HEK293 (cell line): ENCODE results near the gene CACNA1F.
A peak's percentile ranks its signal among the peaks of the same experiment; 100 is the strongest.

Experiments used
- BCL11A ChIP-seq: fragments of 450-650 bp; formaldehyde crosslinking; IDR thresholded peaks from 2 replicates; pipeline ENCODE4 v1.5.1; 2016; ENCODE audit warnings: low read depth, missing biosample characterization, missing genetic modification characterization
- EGR2 ChIP-seq: fragments of 450-650 bp; formaldehyde crosslinking; IDR thresholded peaks from 2 replicates; pipeline ENCODE4 v1.5.1; 2016; ENCODE audit warnings: low read depth, missing biosample characterization, missing genetic modification characterization
- SP7 ChIP-seq: fragments of 450-650 bp; formaldehyde crosslinking; IDR thresholded peaks from 2 replicates; pipeline ENCODE4 v1.5.1; 2016; ENCODE audit warnings: missing biosample characterization, missing genetic modification characterization
- YY1 ChIP-seq: fragments of 450-650 bp; formaldehyde crosslinking; IDR thresholded peaks from 2 replicates; pipeline ENCODE4 v1.5.1; 2018; ENCODE audit warnings: missing biosample characterization, missing genetic modification characterization
- YY2 ChIP-seq: fragments of 450-650 bp; formaldehyde crosslinking; IDR thresholded peaks from 2 replicates; pipeline ENCODE4 v1.5.1; 2016; ENCODE audit warnings: missing biosample characterization, missing genetic modification characterization
- ZBTB7A ChIP-seq: fragments of 450-650 bp; formaldehyde crosslinking; IDR thresholded peaks from 2 replicates; pipeline ENCODE4 v1.5.1; 2016; ENCODE audit warnings: low read depth, missing biosample characterization, missing genetic modification characterization
- ZNF37A ChIP-seq: fragments of 450-650 bp; IDR thresholded peaks from 2 replicates; pipeline ENCODE4 v1.5.1; 2018; ENCODE audit warnings: missing biosample characterization, missing genetic modification characterization
- TF ChIP-seq, protein P1 (sequence below): fragments of 450-650 bp; formaldehyde crosslinking; IDR thresholded peaks from 2 replicates; pipeline ENCODE4 v1.5.1; 2016; ENCODE audit warnings: missing biosample characterization, missing genetic modification characterization
- TF ChIP-seq, protein P2 (sequence below): fragments of 450-650 bp; formaldehyde crosslinking; IDR thresholded peaks from 2 replicates; pipeline ENCODE4 v1.5.1; 2016; ENCODE audit warnings: missing biosample characterization, missing genetic modification characterization
- TF ChIP-seq, protein P3 (sequence below): fragments of 450-650 bp; formaldehyde crosslinking; IDR thresholded peaks from 2 replicates; pipeline ENCODE4 v1.5.1; 2016; ENCODE audit warnings: missing biosample characterization, missing genetic modification characterization, low read depth

DNA sequence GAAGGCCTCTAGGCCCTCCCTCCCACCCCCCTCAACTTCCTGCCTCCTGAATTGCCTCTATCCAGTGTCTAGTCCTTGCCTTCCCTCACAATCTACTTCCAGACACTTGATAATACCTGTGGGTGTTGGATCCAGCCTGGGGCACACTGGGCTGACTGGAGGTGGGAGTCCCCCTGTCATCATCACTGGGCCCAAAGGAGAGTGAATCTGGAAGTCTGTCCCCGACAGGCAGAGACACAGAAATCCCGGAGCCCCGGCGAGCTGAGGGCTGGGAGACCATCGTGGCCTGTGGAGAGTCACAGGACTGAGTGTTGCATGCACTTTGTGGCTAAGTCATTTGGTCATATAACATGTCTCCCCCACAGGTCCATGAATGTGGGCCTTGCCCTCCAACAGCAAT lies 24.7 kb downstream of the CACNA1F start:
- TF ChIP-seq, protein P1, sequence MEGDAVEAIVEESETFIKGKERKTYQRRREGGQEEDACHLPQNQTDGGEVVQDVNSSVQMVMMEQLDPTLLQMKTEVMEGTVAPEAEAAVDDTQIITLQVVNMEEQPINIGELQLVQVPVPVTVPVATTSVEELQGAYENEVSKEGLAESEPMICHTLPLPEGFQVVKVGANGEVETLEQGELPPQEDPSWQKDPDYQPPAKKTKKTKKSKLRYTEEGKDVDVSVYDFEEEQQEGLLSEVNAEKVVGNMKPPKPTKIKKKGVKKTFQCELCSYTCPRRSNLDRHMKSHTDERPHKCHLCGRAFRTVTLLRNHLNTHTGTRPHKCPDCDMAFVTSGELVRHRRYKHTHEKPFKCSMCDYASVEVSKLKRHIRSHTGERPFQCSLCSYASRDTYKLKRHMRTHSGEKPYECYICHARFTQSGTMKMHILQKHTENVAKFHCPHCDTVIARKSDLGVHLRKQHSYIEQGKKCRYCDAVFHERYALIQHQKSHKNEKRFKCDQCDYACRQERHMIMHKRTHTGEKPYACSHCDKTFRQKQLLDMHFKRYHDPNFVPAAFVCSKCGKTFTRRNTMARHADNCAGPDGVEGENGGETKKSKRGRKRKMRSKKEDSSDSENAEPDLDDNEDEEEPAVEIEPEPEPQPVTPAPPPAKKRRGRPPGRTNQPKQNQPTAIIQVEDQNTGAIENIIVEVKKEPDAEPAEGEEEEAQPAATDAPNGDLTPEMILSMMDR, result no peak
- TF ChIP-seq, protein P2, sequence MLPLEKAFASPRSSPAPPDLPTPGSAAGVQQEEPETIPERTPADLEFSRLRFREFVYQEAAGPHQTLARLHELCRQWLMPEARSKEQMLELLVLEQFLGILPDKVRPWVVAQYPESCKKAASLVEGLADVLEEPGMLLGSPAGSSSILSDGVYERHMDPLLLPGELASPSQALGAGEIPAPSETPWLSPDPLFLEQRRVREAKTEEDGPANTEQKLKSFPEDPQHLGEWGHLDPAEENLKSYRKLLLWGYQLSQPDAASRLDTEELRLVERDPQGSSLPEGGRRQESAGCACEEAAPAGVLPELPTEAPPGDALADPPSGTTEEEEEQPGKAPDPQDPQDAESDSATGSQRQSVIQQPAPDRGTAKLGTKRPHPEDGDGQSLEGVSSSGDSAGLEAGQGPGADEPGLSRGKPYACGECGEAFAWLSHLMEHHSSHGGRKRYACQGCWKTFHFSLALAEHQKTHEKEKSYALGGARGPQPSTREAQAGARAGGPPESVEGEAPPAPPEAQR, result no peak
- TF ChIP-seq EGR2 (tag by site-specific recombination) (peak; percentile 32; the same call in 1 of the 2 replicates), SP7 (no peak), ZBTB7A (tag by site-specific recombination) (no peak), BCL11A (tag by site-specific recombination) (no peak), YY2 (tag by site-specific recombination) (no peak), ZNF37A (tag by site-specific recombination) (no peak), YY1 (tag by site-specific recombination) (no peak)
- TF ChIP-seq, protein P3, sequence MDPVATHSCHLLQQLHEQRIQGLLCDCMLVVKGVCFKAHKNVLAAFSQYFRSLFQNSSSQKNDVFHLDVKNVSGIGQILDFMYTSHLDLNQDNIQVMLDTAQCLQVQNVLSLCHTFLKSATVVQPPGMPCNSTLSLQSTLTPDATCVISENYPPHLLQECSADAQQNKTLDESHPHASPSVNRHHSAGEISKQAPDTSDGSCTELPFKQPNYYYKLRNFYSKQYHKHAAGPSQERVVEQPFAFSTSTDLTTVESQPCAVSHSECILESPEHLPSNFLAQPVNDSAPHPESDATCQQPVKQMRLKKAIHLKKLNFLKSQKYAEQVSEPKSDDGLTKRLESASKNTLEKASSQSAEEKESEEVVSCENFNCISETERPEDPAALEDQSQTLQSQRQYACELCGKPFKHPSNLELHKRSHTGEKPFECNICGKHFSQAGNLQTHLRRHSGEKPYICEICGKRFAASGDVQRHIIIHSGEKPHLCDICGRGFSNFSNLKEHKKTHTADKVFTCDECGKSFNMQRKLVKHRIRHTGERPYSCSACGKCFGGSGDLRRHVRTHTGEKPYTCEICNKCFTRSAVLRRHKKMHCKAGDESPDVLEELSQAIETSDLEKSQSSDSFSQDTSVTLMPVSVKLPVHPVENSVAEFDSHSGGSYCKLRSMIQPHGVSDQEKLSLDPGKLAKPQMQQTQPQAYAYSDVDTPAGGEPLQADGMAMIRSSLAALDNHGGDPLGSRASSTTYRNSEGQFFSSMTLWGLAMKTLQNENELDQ (tag by site-specific recombination), result no peak
